Esophagus (tissue), 2 donors: Measurements from ENCODE around the gene PACRG. TPM values are rescaled to one million over a fixed set of nuclear protein-coding genes. Genes with fewer than 3 reads are reported as not detected.

Experiments used
- H3K27ac ChIP-seq, 2 donors: one replicate each; pipeline ENCODE4 v1.5.1; 2013; ENCODE audit warnings: low read depth in 2 of 2, mild to moderate bottlenecking in 2 of 2, inconsistent platforms in 1 of 2, low read length in 1 of 2, moderate library complexity in 1 of 2
- H3K27me3 ChIP-seq, 2 donors: one replicate each; pipeline ENCODE4 v1.6.1; 2013; ENCODE audit warnings: low read length in 2 of 2, control low read depth in 1 of 2, mild to moderate bottlenecking in 1 of 2; ENCODE audit not compliant: insufficient read depth in 2 of 2, control insufficient read depth in 1 of 2
- H3K36me3 ChIP-seq, 2 donors: one replicate each; pipeline ENCODE4 v1.6.1; 2013; ENCODE audit warnings: low read length in 1 of 2; ENCODE audit not compliant: control insufficient read depth in 2 of 2, insufficient read depth in 2 of 2
- H3K4me1 ChIP-seq, 2 donors: one replicate each; pipeline ENCODE4 v1.6.1; 2013; ENCODE audit warnings: low read length in 1 of 2; ENCODE audit not compliant: control insufficient read depth in 2 of 2, insufficient read depth in 2 of 2
- H3K4me3 ChIP-seq, 2 donors: one replicate each; pipeline ENCODE4 v1.5.1; 2013; ENCODE audit warnings: low read length in 2 of 2, mild to moderate bottlenecking in 2 of 2, low read depth in 1 of 2, moderate library complexity in 1 of 2
- H3K9me3 ChIP-seq, 2 donors: one replicate each; pipeline ENCODE4 v1.6.1; 2013; ENCODE audit warnings: mild to moderate bottlenecking in 2 of 2, low read depth in 1 of 2, low read length in 1 of 2, moderate library complexity in 1 of 2; ENCODE audit not compliant: control insufficient read depth in 2 of 2, insufficient read depth in 1 of 2
- WGBS, 2 donors: extraction: QIAGEN DNeasy Blood & Tissue Kit; methylation state at CpG; one replicate each; pipeline ENCODE4 v1.1.7; 2013; 5-methylcytosine and 5-hydroxymethylcytosine counted together
- polyA plus RNA-seq, 2 donors: library from polyadenylated mRNA; stranded (reverse); fragments of 200-250 nt; gene quantifications; one replicate each; pipeline ENCODE4 v1.2.3, GENCODE V29; 2013
- donor health status: healthy with polysubstance abuse.
- donor health status: Bipolar disorder and iron deficiency.

Gene PACRG
- polyA plus RNA-seq, 2 donors: 0.39 to 0.44 TPM

DNA sequence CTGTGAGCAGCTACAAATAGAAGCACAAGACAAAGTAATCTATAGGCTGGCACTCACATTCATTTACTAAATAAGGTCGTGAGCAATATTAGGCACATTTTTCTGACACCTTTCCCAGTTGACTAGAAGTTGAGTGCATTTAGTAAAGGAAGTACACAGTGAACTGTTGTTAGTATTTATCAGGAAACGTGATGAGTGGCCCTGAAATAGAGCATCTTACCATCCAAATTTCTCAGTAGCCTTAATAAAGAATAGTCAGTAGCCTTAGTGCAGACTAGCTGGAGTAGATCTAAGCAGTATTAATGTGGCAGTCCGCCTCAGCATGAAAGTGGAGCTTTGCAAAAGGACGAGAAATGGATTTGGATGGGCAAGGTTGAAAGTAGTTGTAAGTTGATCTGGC lies 481.2 kb downstream of the PACRG start:
- Histone ChIP-seq H3K27me3 (no peaks in the 10 kb centered on the region), H3K9me3 (peaks cover 3 to 5% of the 10 kb centered on the region in 2 donors), H3K27ac (no peak overlapping the region), H3K4me1 (no peaks in the 10 kb centered on the region), H3K36me3 (no peaks in the 10 kb centered on the region), H3K4me3 (no peak overlapping the region)
- WGBS, 2 donors: 60% methylated on average over 4 of the region's 4 CpGs

DNA sequence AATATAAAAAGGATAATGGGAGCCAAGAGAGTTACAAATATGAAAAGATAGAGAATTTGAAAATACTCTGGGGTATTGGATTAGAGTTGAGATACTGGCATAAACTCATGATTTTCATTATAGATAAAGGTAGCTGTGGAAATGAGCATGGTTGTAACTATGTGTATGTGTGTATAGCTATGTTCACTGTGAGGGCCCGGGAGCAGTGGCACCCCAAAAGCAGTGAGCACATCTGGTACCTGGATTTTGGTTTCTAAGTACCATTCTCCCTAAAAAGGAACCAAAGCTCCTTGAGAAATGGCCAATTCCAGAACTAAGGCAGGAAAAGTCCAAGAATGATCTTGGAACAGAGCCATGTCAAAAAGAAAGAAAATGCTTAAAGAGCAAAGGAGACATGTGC lies 484.3 kb downstream of the PACRG start:
- H3K27me3 ChIP-seq: no peaks in the 10 kb centered on the region
- H3K4me1 ChIP-seq: no peaks in the 10 kb centered on the region
- 79 to 86% methylated on average over 1 of the region's 1 CpG for WGBS, 2 donors
- H3K27ac ChIP-seq: no peak overlapping the region
- peaks cover 3 to 5% of the 10 kb centered on the region in 2 donors for H3K9me3 ChIP-seq
- H3K36me3 ChIP-seq: no peaks in the 10 kb centered on the region
- H3K4me3 ChIP-seq: no peak overlapping the region

DNA sequence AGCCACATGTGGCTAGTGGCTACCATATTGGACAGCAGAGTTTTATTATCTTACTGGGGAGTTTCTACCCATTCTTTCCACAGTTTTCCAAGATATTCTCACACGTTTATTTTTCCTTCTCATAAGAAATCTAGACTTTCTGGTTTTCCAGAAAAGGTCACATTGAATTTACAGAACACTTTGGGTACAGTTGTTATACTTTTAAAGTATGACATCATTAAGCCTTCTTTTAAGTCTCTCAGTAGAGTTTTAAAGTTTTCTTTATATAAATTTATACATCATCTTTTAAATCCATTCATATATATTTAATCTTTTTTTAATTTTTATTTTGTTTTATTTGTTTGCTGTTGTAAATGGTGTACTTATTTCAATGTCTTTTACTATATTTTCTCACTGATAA lies 486.5 kb downstream of the PACRG start:
- Histone ChIP-seq H3K9me3 (peaks cover 3 to 8% of the 10 kb centered on the region in 2 donors), H3K36me3 (no peaks in the 10 kb centered on the region), H3K4me1 (no peaks in the 10 kb centered on the region), H3K27ac (no peak overlapping the region), H3K4me3 (no peak overlapping the region), H3K27me3 (no peaks in the 10 kb centered on the region)
- WGBS, 2 donors: 68 to 71% methylated on average over 1 of the region's 1 CpG

DNA sequence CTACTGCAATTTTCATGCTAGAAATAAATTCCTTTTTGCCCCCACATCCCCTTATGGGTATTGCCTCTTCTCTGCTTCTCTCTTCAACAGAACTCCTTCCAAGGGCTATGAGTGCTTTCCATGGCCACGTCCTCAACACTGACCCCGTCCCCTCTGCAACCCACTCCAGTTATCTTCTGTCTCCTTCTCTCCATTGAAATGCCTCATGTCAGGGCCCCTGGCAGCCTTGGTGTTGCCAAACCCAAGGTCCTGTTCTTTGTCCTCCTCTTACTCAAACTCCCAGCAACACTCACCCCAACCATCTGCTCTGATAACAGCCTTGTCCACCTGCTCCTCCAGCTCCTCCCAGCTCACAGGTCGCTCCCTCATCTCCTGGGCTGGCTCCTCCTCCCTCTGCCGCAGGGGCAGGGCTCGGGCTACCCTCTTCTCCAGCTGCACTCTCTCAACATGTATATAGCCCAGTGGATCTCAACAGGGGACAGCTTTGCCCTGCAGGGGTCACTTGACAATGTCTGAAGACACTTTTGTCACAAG lies 490.7 kb downstream of the PACRG start:
- Histone ChIP-seq H3K36me3 (no peaks in the 10 kb centered on the region), H3K27me3 (no peaks in the 10 kb centered on the region), H3K9me3 (peaks cover 0 to 3% of the 10 kb centered on the region in 2 donors), H3K4me3 (no peak overlapping the region), H3K27ac (no peak overlapping the region), H3K4me1 (peaks cover 2 to 3% of the 10 kb centered on the region in 2 donors)
- WGBS, 2 donors: 85% methylated on average over 5 of the region's 5 CpGs

DNA sequence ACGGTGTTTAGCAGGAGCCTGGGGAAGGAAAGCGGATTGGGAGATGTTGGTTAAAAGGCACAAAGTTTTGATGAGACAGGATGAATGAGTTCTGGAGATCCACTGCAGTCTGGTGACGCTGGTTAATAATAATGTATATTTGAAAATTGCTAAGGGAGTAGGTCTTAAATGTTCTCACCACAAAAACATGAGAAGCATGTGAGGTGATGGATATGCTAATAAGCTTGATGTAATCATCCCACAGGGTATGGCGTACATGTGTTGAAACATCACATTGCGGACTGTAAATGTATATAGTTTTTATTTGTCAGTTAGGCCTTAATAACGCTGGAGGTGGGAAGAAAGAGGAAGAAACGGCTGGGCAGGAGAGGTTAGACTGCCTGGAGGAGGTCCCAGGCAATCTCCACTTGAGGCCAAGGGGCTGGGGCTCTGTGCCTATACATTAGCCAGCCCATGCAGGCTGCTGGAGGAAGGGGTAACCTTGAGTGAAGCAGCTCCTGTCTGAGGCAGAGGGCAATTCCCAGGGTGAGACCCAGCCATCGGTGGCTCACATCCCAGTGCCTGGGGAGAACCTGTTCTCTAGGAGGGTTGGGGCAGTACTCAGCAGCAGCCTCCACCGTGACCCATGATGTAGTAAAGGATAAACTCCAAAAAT lies 498.5 kb downstream of the PACRG start:
- H3K36me3 ChIP-seq: no peaks in the 10 kb centered on the region
- H3K4me3 ChIP-seq: no peak overlapping the region
- H3K9me3 ChIP-seq: no peaks in the 10 kb centered on the region
- H3K27me3 ChIP-seq: no peaks in the 10 kb centered on the region
- WGBS, 2 donors: 88 to 89% methylated on average over 9 of the region's 9 CpGs
- H3K4me1 ChIP-seq: no peaks in the 10 kb centered on the region
- H3K27ac ChIP-seq: no peak overlapping the region

DNA sequence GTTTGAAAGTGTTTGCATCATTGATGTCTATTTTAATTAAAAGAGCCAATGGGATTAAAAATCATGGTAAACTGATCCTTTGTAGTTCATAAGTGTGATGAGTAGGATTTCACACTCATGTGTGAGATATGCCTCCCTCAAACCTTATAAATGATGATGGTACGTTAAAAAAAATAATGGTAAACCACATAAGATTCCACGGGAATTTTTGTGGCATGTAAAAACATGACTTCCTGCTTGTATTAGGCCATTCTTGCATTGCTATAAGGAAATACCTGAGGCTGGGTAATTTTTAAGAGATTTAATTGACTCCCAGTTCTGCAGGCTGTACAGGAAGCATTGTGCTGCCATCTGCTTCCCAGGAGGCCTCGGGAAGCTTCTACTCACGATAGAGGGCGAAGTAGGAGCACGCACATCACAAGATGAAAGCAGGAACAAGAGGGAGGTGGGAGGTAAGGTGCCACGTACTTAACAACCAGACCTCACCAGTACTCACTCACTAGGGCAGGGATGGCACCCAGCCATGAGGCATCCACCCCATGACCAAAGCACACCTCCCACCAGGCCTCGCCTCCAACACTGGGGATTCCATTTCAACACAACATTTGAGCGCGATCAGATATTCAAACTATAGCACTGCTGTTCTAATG lies 499.2 kb downstream of the PACRG start:
- Histone ChIP-seq H3K27me3 (no peaks in the 10 kb centered on the region), H3K27ac (no peak overlapping the region), H3K36me3 (no peaks in the 10 kb centered on the region), H3K4me3 (no peak overlapping the region), H3K4me1 (no peaks in the 10 kb centered on the region), H3K9me3 (no peaks in the 10 kb centered on the region)
- WGBS, 2 donors: 85% methylated on average over 10 of the region's 10 CpGs

DNA sequence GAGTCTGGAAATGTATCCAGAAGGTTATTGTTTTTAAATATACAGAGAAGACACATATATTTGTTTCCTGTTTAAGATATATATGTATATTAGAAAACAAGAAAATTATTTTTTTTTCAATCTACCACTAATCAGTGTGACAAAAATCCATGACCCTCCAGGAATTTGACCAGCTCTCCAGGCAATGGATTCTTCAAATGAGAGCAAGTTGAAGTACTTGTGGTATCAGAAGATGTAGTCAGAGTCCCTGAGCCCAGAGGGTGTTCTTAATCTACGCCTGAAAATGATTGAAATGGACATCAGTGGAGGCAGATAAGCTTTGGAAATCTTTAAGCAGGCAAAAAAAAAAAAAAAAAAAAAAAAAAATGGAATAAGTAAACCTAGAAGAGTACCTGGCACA lies 500.3 kb downstream of the PACRG start:
- Histone ChIP-seq H3K9me3 (no peaks in the 10 kb centered on the region), H3K36me3 (no peaks in the 10 kb centered on the region), H3K4me3 (no peak overlapping the region), H3K27ac (no peak overlapping the region), H3K4me1 (no peaks in the 10 kb centered on the region), H3K27me3 (no peaks in the 10 kb centered on the region)
- WGBS, 2 donors: 74 to 75% methylated on average over 1 of the region's 1 CpG

DNA sequence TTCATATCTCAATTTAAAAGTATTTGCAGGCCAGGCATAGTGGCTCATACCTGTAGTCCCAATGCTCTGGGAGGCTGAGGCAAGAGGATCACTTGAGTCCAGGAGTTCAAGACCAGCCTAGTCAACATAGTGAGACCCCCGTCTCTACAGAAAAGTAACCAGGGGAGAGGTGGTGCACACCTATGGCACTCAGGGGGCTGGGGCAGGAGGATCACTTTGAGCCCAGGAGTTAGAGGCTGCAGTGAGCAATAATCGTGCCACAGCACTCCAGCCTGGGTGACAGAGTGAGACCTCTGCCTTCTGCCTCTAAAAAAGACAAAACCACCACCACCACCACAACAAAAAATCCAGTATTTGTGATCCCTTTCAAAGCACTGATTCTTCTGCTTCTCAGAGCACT lies 501.3 kb downstream of the PACRG start:
- Histone ChIP-seq H3K27me3 (no peaks in the 10 kb centered on the region), H3K9me3 (no peaks in the 10 kb centered on the region), H3K36me3 (no peaks in the 10 kb centered on the region), H3K4me3 (no peak overlapping the region), H3K4me1 (no peaks in the 10 kb centered on the region), H3K27ac (no peak overlapping the region)
- 86% methylated on average over 2 of the region's 2 CpGs for WGBS, 2 donors

DNA sequence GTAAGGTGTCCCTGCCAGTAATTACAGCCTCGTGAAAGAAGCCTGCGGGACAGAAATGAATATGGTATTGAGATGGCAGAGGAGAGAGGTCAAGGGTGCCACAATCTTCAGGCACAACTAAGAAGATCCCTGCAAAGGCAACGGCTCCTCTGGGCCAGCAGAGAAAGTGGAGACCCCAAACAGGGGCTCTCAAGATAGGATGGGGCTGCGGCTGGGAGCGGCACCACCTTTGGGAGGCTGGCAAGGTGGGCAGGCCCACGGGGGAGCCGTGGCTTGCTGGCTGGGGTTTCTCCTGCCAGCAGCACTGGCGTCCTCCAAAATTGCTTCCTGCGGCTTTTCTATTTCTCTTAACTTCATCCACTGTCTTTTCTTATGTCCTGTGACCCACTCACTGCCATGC lies 503.1 kb downstream of the PACRG start:
- Histone ChIP-seq H3K27me3 (no peaks in the 10 kb centered on the region), H3K4me3 (no peak overlapping the region), H3K4me1 (no peaks in the 10 kb centered on the region), H3K36me3 (no peaks in the 10 kb centered on the region), H3K27ac (no peak overlapping the region), H3K9me3 (no peaks in the 10 kb centered on the region)
- 90 to 95% methylated on average over 9 of the region's 9 CpGs for WGBS, 2 donors
